ENCODE data around the gene KIAA0825. TPM values are rescaled to one million over a fixed set of nuclear protein-coding genes. Genes with fewer than 3 reads are reported as not detected.
"Not testable (repeated sequence)": the region's sequence is repeated elsewhere in the genome, so short reads cannot be mapped to it uniquely, and the experiment has no call there.

The KIAA0825 gene
- total RNA-seq, 1 donor from 2014 or later, result 17.3 TPM

- no peak for DNase-seq (ENCODE audit: low spot score)
Observed at GRCh38 chr5:94577466-94578245, 40.7 kb downstream of the KIAA0825 start.

- no peak for DNase-seq (ENCODE audit: low spot score)
Observed at GRCh38 chr5:94575196-94575595, 43.2 kb downstream of the KIAA0825 start.

DNA sequence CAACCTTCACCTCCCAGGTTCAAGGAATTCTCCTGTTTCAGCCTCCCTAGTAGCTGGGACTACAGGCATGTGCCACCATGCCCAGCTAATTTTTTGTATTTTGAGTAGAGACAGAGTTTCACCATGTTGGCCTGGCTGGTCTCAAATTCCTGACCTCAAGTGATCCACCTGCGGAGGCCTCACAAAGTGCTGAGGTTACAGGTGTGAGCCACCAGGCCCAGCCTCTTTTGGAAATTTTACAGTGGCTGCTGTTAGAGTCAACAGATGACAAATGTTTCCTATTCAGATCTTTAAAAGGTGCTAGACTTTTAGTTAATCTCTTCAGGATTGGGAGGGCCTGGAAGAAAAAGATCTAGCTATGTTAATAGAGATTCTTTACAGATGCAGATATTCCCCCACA, 45.1 kb downstream of the KIAA0825 start:
- not testable (repeated sequence) for DNase-seq (ENCODE audit: low spot score)

DNA sequence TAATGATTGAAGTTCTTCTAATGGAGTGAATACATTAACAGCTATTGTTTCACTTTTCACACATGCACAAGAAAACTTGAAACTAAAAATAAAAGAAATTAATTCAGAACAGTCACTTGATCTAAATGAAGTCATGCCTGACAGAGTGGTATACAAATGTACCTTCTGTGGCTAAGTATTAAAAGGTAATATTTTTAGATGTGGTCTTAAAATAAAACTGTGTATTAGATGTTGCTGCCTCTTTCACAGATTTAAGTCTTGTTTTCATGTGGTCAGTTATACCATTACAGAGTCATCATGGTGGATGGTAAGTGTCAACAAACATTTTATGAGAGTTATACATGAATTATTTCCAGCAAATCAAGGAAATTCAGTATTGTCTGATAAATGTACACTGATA, 47.0 kb downstream of the KIAA0825 start:
- no peak for DNase-seq (ENCODE audit: low spot score)

DNA sequence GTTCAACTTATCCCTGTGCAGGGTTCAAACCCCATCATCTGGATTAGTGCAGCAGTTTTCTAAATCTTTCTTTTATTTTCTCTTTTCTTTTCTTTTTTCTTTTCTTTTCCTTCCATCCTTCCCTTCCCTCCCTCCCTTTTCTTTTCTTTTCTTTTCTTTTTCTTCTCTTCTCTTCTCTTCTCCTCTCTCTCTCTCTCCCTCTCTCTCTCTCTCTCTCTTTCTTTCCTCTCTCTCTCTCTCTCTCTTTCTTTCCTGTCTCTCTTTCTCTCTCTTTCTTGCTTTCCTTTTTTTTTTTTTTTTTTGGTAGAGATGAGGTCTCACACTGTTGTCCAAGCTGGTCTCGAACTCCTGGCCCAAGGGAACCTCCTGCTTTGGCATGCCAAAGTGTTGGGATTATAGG, 53.6 kb downstream of the KIAA0825 start:
- no peak for DNase-seq (ENCODE audit: low spot score)

- no peak for DNase-seq (ENCODE audit: low spot score)
Observed at GRCh38 chr5:94562327-94562971, 56.0 kb downstream of the KIAA0825 start.

- DNase-seq (ENCODE audit: low spot score), result no peak
Observed at GRCh38 chr5:94558028-94558427, 60.4 kb downstream of the KIAA0825 start.

DNA sequence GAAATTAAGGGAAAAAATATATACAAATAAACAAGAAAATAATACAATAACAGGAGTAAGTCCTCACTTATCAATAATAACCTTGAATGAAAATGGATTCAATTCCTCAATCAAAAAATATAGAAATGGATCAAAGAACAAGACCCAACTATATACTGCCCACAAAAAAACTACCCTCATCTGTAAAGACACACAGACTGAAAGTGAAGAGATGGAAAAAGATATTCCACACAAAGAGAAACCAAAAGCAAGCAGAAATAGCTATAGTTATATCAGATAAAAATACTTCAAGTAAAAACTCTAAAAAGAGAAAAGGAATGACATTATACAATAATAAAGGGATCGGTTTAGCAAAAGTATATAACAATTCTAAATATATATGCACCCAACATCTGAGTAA, 66.5 kb downstream of the KIAA0825 start:
- DNase-seq (ENCODE audit: low spot score), result no peak

GRCh38 chr5:94545870-94546625, 72.4 kb downstream of the KIAA0825 start:
- no peak for DNase-seq (ENCODE audit: low spot score)

- DNase-seq (ENCODE audit: low spot score), result no peak
Observed at GRCh38 chr5:94544875-94545547, 73.4 kb downstream of the KIAA0825 start.

DNA sequence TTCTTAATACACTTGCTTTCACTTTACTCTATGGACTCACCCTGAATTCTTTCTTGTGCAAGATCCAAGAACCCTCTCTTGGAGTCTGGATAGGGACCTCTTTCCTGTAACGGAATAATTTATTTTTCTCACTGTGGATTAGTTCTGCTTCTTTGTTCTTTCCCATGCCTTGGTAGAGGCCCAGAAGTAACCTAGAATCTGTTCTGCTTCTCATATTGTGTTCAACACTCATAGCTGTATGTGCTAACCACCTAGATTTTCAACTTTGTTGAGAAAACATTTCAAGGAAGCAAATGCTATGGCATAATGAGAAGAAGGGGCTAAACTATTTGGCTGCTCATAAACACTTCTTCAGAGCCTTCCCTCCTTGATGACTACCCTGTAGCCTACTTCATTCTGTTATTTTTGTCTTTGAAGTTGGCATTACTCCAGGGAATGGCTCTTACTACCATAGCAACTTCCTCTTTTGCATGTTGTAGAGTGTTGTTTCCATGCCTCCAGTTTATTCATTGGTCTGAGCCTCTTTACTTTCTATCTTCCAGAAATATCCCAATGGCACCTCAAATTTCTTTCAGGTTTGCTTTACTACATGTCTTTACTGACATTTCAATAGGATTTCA, 74.3 kb downstream of the KIAA0825 start:
- DNase-seq (ENCODE audit: low spot score), result peak; percentile 12

DNA sequence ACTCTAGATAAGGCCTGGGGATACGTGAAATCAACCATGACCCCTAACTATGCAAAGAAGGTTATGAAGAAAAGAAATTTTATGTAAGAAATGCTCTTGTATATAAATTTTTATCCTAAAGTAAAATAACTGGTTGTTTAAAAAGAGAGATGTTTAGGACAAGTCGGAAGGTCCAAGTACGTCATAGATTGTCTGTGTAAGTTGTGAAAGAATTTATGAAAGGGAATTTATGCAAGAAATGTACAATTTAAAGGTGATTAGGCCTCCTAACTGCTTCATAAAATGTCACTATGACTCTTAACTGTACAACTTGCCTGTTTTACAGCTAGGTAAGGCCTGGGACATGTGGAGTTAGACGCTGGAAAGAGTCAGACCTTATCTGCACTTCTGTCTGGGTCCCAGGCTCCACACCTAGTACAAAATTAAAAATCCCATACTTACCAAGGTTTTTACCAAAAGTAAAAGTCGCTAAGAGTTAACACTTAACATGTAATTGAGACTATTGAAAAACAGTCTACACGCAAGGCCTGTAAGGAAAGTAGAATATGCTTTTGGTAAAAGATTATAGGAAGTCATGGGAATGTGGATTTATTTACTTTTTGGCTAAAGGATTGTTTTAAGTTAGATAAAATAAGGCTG, 77.4 kb downstream of the KIAA0825 start:
- no peak for DNase-seq (ENCODE audit: low spot score)

DNA sequence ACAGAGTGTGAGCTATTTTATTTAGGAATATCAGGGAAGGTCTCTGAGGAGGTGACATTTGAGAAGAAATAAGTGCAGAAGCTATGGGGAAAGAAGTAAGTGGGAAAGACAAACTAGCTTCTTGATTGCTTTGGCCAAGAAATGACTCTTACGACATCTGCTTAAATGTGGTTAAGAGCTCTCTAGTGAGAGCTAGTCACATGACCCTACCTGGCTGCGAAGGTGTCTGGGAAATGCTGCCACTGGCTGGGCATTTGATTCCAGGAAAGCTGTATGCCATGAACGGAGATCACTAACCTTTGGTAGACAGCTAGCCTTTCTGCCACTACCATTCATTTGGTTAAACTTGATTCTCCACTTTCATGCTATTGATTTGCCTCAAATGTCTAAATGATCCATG, 80.1 kb downstream of the KIAA0825 start:
- DNase-seq (ENCODE audit: low spot score), result no peak

- no peak for DNase-seq (ENCODE audit: low spot score)
Observed at GRCh38 chr5:94526706-94527105, 91.7 kb downstream of the KIAA0825 start.

DNA sequence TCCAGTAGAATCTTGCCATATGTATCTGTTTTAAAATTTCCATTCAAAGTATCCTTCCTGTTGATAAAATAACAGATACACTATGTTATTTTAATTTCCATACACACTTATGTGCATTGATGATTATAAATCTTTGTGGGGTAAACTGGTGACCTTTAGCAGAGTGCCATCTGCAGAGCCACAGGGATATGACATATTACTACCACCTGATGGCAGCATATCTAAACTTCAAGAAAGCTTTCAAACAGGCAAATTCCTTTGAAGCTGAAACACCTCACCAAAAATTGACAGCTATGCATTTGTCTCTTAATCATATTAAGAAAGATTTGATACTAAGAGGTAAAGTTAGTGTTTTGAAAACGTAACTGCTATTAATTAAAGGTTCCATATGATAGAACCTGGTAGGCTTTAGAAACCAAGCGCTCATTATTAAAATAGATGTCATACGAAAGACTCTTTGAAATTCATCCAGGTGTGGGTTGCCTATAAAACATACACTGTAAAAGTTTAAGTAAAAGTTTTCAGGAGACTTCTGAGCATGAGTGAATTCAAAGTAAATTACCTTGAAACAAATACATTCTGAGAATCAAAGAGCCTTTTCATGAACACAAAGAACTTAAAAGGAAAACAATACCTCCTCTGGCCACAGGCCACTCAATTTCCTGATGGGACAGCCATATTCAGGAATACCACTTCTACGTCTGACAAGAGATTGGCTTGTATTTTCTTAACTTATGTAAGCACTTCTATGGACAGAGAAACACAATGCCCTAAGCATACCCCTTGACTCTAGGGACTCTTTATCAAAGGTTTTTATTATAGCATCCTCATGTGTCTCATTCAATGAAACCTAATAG, 93.3 kb downstream of the KIAA0825 start:
- DNase-seq (ENCODE audit: low spot score), result peak; percentile 12

GRCh38 chr5:94523018-94523417, 95.4 kb downstream of the KIAA0825 start:
- no peak for DNase-seq (ENCODE audit: low spot score)

DNA sequence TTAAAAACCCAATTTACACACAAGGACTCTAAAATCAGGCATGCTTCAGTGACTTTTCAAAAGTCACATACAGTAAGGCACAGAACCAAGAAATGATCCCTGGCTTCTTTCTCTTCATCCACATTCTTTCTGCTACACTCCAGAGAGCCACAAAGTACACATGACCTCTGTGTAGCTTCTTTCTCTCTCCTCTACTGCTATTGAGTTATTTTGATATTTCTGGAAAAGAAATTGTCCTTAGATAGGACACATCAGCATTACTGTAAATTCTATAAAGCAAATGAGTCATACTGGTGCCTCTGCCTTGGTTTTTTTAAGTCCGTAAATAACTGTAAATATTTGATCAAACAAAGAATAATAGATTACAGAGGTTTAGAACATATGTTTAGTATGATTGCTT, 96.3 kb downstream of the KIAA0825 start:
- DNase-seq (ENCODE audit: low spot score), result no peak

DNA sequence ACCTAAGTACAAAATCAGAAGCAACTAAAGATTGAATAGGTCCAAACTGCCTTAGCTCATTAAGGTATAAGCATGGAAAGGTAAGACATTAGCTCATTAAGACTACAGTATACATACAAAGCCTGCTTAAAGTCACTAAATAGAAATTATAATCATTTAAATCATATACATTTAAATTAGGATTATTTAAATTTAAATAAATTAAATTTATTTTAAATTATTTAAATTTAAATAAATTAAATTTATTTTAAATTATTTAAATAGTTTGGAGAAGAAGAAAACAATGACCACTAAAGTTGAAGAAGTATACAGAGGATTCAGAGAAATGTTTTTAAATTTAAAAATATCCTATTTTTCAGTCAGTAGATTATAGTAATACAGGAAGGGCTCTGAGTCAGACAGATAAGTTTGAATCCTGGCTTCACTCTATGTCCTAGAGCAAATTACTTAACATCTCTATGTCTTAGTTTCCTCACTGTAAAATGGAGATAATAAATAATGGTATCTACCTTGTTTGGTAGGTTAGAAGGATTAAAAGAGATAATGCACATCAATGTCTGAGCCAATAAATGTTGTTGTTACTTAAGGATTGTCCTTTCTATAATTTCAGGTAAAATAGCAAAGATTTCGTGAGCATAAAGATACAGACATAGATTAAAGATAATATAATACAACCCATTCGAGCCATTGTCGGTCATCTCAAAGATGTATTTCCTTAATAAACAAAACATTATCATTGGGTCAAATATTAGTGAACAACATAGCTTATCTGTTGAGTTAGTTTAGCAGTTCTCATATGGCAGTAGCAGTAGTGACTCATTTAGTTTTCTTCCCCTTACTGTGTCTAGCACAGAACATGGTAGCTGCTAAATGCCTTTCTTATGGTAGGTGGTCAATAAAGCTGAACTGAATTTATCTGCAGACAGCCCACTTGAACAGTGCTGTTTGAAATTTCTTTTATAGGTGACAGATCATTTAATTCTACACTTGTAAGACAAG, 100.6 kb downstream of the KIAA0825 start:
- DNase-seq (ENCODE audit: low spot score), result no peak

DNA sequence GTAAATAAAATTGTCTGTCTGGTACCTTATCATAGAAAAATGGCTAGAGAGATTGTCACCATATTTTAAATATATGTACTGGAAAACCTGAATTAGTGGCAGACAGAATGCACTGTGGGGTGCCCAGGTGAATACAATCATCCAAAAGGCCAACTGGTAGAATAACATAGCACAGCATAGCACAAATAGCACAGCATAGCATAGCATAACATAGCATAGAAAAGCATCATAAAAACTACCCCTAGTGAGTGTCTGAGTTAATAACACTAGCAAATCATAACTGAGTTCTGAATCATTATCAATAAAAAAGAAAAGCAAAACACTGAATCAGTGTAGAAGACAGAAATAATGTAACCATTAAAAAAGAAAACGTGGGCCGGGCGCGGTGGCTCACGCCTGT, 102.3 kb downstream of the KIAA0825 start:
- no peak for DNase-seq (ENCODE audit: low spot score)
